Stimulated activated CD8-positive, alpha-beta memory T cell treated with anti-CD3 and anti-CD28 coated beads, Interleukin-12 subunit alpha, Interleukin-12 subunit beta, amount 100 ng/mL, for 24 hours (primary cell): ENCODE data around the gene ARID1B.

ENCODE experiments used
- DNase-seq: peaks from one replicate; pipeline ENCODE4 v3.0.0-alpha.2; 2020; ENCODE audit errors: extremely low read depth

ARID1B gene

DNA sequence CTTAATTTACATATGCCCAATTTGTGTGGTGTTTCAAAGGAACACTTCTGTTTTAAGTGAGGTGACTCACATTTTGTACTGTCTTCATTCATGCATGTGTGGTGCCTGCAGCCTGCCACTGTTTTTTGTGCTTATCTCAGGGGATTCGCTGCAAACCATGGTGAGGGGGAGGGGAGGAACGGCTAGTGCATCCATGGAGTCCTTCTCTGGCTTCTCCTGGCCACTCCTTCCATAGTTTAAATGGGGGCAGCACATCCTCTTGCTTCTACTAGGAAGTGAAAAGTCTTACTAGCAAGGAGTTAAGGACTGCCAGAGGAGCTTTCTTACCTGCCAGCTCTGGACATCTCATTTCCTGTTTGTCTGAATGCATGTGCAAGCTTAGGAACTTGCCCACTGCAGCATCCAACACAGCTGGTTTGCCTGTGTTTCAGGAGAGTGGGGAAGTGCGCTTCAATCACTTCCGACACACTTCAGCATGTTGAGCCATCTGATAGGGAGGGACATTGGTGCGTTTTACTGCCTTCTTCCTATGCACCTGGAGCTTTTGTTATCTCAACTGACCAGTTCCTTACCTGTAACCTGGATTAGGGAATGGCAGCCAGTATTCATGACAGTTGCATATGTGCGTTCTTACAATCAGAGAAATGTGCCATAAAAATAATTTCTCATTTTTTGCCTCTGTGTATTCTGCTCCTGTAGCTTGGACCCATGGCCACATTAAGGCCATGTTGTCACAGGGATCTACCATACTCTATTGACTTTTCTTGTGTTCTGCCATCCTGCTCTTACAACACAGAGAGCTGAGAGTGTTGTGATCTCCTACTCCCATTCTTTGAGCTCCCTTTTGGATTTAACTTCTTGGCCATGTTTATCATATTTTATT lies 211.3 kb downstream of the ARID1B start:
- no peak for DNase-seq

DNA sequence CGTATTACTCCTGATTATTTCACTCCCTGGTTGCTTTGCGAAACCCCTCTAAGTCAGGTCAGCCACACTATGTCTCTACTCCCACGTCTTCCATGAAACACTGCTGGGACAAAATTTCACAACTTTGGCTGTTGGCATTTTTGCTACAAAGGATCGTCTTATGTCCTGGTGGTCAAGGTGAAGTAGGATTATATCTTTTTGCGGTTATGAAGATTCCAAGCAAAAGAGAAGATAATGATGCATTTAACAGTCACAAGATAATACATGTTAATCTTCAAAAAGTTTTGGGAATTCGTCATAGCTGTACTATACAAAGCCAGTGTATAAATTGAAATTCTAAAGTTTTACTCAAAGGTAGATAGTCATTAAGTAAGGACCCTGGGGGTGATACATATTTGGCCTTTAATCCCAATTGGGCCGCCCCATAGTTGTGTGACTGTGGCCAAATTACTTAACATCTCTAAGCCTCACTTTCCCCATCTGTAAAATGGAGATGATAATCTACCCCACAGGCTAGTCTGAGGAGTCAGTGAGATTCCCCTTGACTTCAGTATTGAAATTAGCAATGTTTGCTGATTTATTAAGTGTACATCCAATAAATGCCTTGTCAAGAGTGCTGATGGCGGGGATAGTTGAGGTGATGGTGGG lies 212.1 kb downstream of the ARID1B start:
- no peak for DNase-seq

DNA sequence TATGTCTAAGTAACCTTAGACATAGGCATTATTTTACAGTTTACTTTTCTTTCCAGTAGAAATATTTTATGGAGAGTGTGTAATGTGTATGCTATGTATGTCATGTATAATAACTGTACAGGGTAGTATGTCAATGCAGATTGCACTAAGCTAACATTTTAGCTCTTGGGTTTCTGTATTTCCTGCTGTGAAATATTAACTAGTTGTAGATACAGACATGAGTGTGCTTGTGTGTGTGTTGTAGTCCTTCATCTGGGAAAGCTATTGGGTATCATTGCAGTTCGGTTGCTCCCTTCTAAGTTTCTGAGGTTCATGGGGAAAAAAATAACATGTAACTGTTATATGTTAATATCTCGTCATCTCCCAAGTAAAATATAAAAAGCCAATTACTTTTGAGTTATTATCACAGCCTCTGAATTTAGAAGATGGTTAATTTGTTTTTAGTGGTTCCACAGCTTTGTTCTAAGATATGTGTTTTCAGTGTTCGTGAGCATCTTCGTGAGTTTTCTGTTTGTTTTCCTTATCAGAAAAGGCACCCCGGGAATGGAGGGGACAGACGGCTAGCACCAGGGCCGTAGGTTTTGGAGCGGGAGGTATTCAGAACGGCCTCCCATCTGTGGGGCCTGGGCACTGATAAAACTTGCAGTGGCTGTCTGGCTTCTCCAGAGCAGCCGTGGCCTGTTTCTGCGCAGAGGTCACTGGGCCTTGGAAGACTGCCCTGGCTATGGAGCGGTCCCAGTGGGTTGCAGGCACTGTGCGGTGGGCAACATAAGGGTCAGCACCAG lies 215.0 kb downstream of the ARID1B start:
- DNase-seq, result no peak

GRCh38 chr6:156993713-156994112 lies 216.5 kb downstream of the ARID1B start:
- DNase-seq, result no peak

DNA sequence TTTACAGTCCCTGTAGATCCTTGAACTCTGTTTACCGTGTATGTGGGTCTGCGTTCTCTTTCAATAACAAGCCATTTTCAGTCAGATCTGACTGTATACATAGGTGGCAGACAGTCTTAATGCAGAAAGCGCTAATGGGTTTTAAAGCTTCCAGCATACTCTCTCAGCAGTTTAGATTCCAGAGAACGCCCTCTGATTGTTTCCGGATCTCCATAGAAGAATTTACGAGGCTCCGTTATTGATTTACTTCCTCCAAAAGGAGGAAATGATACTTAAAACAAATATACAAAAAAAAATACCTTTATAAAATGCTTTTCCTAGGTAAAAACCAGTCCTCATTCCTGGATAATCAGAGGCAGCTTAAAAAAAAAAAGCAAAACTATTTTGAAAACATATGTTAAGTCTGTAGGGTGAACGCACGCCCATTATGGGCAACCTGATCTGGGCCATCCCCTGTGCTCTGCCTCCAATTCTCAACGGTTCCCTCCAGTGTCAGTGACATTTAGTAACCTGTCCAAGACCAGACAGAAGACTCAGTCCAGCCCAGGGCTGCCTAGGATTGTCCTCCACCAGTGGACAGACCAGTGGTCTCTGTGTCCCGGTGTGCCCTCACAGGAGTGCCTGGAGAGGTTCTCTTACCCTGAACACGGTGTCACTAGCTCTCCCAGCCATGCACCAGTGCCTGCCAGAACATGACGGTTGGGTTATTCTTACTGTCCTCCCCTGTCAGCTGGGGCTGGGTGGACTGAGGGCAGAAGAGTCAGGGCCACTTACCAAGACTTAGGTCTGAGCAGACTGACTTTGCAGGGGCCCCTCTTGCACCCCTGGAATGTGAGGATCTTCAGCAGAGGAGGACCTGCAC lies 217.3 kb downstream of the ARID1B start:
- DNase-seq, result no peak

DNA sequence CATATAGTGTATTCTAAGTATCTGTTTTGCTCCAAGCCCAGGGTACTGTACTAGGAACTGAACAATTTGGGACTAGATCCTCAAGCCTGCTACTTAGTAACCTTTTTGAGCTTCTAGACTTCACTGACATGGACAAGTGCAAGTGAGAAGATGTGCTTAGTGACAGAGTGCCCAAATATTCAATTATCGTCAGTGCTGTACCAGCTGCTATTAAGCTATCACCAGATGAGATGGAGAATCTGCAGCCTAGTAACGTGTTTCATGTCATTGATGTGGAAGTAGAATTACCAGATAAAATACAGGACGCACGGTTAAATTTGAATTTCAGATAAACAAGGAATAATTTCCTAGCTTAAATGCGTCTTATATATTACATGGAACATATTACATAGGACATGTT lies 218.3 kb downstream of the ARID1B start:
- no peak for DNase-seq

DNA sequence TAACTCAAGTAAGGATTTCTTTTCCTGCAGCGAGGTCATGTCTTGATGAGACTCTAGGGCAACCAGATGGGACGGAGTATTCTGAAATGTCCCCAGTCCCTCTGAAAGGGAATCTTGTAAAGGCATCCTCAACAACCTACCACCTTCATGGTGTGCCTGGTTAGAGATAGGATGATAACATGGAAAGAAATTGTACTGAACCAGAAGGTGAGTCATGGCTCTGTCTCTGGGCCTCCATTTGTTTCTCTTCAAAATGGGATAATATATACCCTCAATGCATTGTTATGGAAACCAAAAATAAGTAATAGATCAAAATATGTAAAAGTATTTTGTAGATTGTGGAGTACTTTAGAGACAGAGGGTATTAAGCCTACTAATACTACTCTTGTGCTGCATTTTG lies 219.1 kb downstream of the ARID1B start:
- no peak for DNase-seq

DNA sequence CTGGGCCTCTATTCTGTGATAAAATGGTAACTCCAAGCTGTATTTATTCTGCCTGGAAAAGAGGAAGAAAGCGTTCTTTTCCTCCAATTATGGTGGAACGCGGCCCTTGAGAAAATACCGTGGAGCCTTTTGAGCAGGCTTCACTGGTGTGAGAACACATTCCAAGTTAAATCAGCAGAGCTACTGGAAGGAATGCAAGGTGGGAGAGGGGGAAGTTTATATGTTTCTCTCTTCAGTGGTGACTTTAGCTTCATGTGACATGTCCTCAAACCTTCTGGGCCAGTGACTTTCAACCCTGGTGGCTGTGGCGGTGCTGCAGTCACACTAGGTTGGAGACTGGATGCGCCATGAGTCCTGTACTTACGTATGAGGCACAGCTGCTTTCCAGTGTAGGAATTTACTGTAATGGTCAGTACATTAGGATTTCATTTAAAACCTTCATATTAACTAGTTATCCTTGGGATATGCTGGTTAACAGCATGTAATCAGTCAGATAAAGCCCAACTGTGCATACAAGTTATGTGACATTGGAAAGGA lies 221.7 kb downstream of the ARID1B start:
- DNase-seq, result no peak

- DNase-seq, result no peak
Measured at GRCh38 chr6:156999762-157000161, 222.6 kb downstream of the ARID1B start.

- DNase-seq, result no peak
Measured at GRCh38 chr6:157001716-157002115, 224.5 kb downstream of the ARID1B start.

GRCh38 chr6:157002774-157003173 lies 225.6 kb downstream of the ARID1B start:
- DNase-seq, result no peak

- DNase-seq, result no peak
Measured at GRCh38 chr6:157005940-157006339, 228.8 kb downstream of the ARID1B start.

- no peak for DNase-seq
Measured at GRCh38 chr6:157008568-157008967, 231.4 kb downstream of the ARID1B start.

DNA sequence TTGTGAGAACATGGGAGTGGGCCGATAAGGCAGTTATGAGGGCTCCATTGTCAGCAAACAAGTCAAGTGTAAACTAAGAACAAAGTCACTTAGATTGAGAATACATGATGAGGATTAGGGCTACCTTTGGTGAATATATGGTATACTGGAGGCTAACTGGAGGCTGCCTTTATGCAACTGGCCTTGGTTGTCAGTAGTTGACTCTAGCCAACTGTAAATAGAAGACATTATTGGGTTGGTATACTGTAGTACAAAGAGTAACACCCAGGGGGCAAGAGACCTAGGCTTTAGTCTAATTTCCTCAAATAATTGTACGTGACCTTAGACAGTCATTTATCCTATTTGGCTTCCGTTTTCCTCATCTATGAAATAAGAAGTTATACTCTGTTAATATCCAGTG lies 235.2 kb downstream of the ARID1B start:
- DNase-seq, result no peak

DNA sequence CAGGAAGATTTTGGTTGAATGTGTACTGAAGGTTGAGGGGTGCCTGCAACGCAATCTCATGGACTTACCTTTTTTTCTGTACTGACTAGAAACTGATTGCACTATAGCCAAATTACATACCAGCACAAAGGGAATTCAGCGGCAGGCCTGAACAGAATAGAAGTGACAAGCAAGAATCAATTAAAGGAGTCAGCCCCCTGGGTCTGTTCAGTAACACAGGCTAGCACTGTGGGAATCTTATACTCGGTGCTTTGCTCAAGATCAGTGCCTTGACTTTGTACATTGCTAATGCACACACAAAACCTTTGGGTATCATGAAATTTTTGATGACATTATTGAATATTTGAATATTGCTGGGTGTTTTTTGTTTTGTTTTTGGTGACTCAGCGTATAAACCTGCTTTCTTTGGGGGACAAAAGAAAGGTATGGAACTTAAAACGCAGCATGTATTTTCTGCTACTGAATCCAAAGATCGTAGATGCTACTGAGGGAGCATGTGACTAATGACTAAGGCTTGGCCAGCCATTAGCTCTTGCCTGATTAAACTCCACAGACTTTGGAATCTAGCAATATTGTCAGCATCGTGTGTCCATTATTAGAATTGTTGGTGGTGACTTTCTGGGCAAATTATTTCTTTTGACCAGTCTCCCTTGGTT lies 236.6 kb downstream of the ARID1B start:
- no peak for DNase-seq

- DNase-seq, result no peak
Measured at GRCh38 chr6:157014871-157015270, 237.7 kb downstream of the ARID1B start.

DNA sequence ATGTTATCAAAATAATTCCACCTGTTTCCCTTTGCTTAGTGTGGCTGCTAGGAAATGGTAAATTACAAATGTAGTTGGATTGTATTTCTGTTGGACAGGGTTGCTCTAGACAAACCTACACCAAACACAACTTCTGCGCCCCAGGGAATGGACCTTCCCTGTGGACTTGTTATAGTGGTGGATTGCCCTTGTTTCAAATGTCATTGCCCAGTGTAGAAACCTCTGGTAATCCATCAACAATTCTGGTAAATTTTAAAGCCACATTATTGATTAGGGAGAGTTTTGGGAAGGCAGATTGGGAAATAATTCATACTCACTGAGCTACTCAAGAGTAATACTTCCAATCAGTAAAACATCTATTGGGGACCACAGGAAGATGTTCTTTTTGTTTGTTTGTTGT lies 239.8 kb downstream of the ARID1B start:
- DNase-seq, result no peak

DNA sequence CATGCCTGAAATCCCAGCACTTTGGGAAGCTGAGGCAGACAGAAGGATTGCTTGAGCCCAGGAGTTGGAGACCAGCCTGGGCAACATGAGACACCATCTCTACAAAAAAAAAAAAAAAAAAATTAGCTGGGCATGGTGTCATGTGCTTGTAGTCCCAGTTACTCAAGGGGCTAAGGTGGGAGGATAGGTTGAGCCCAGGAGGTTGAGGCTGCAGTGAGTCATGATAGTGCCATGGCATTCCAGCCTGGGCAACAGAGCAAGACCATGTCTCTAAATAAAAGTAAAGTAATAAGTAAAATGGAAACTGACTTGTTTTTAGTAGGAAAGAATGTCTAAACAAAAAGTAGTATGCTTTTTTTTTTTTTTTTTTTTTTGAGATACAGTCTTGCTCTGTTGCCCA lies 240.7 kb downstream of the ARID1B start:
- no peak for DNase-seq

DNA sequence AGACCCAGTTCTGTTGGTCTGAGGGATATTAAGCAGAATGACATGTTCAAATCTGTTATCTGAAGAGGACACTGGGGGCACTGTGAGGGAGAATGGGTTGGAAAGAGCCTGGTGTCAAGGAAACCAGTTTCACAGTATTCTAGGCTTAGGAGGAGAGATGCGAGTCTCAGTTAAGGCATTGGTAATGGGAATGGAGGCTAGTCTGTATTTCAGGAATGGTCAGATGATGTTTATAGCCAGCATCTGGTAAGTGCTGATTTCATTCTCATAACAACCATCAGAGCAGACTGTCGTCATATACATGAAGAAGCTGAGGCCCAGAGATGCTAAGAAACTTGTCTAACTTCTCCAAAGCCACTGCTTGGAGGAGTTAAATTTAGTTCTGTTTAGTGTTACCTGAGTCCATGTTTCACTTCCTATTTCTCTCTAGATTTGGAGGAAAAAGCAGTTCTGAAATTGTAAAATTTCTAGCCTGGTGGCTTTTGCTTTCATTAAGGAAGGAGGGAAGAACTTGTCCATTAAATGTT lies 242.0 kb downstream of the ARID1B start:
- DNase-seq, result no peak

- DNase-seq, result no peak
Measured at GRCh38 chr6:157019733-157020132, 242.6 kb downstream of the ARID1B start.

DNA sequence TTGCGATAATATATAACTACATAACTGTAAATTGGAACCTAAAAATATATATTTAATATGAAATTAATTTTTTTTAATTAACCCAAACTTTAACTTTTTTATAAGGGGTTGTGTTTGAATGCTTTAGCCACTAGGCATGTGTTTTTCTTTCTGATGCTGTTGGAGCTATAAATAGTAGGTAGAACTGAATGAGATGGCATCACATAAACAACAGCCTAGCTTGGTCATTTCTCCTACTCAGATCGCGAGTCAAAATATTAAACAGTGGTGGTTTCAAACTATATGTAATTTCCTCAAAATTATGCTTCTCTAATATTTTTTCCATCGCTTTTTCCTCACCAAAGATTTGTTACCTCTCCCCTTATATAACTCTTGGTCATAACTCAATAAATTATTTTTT lies 243.2 kb downstream of the ARID1B start:
- no peak for DNase-seq
